ENCODE data around the gene ROBO1.
"Not testable (repeated sequence)": the region's sequence is repeated elsewhere in the genome, so short reads cannot be mapped to it uniquely, and the experiment has no call there.

Gene ROBO1

GRCh38 chr3:78888635-78889034 lies 879.2 kb downstream of the ROBO1 start:
- Mint-ChIP-seq H3K27ac (no peak overlapping the region), H3K4me3 (no peak overlapping the region), H3K27me3 (no peaks in the 10 kb centered on the region), H3K4me1 (ENCODE audit: low read depth) (no peaks in the 10 kb centered on the region), H3K9me3 (ENCODE audit: low read depth) (peaks cover 16% of the 10 kb centered on the region), H3K36me3 (no peaks in the 10 kb centered on the region)

GRCh38 chr3:78887547-78888011 lies 880.2 kb downstream of the ROBO1 start:
- no peak overlapping the region for H3K27ac Mint-ChIP-seq
- H3K36me3 Mint-ChIP-seq: no peaks in the 10 kb centered on the region
- H3K27me3 Mint-ChIP-seq: no peaks in the 10 kb centered on the region
- no peaks in the 10 kb centered on the region for H3K4me1 Mint-ChIP-seq (ENCODE audit: low read depth)
- H3K9me3 Mint-ChIP-seq (ENCODE audit: low read depth): peaks cover 17% of the 10 kb centered on the region
- no peak overlapping the region for H3K4me3 Mint-ChIP-seq

- no peak overlapping the region for H3K27ac Mint-ChIP-seq
- H3K36me3 Mint-ChIP-seq: no peaks in the 10 kb centered on the region
- peaks cover 21% of the 10 kb centered on the region for H3K9me3 Mint-ChIP-seq (ENCODE audit: low read depth)
- no peaks in the 10 kb centered on the region for H3K4me1 Mint-ChIP-seq (ENCODE audit: low read depth)
- no peaks in the 10 kb centered on the region for H3K27me3 Mint-ChIP-seq
- no peak overlapping the region for H3K4me3 Mint-ChIP-seq
These were observed 880.8 kb downstream of the ROBO1 start for GRCh38 chr3:78887029-78887428.

- H3K4me3 Mint-ChIP-seq; H3K36me3 Mint-ChIP-seq; H3K27me3 Mint-ChIP-seq; H3K9me3 Mint-ChIP-seq (ENCODE audit: low read depth); H3K27ac Mint-ChIP-seq; H3K4me1 Mint-ChIP-seq (ENCODE audit: low read depth): not testable (repeated sequence)
These were observed 883.2 kb downstream of the ROBO1 start for GRCh38 chr3:78884567-78884966.

GRCh38 chr3:78882251-78882650 lies 885.5 kb downstream of the ROBO1 start:
- H3K27me3 Mint-ChIP-seq: no peaks in the 10 kb centered on the region
- no peaks in the 10 kb centered on the region for H3K36me3 Mint-ChIP-seq
- H3K4me3 Mint-ChIP-seq: no peak overlapping the region
- peaks cover 7% of the 10 kb centered on the region for H3K9me3 Mint-ChIP-seq (ENCODE audit: low read depth)
- H3K4me1 Mint-ChIP-seq (ENCODE audit: low read depth): no peaks in the 10 kb centered on the region
- H3K27ac Mint-ChIP-seq: no peak overlapping the region

- no peaks in the 10 kb centered on the region for H3K27me3 Mint-ChIP-seq
- no peaks in the 10 kb centered on the region for H3K36me3 Mint-ChIP-seq
- H3K4me3 Mint-ChIP-seq: no peak overlapping the region
- H3K4me1 Mint-ChIP-seq (ENCODE audit: low read depth): no peaks in the 10 kb centered on the region
- no peak overlapping the region for H3K27ac Mint-ChIP-seq
- peaks cover 6% of the 10 kb centered on the region for H3K9me3 Mint-ChIP-seq (ENCODE audit: low read depth)
These were observed 886.3 kb downstream of the ROBO1 start for GRCh38 chr3:78881501-78881900.

- no peak overlapping the region for H3K27ac Mint-ChIP-seq
- peaks cover 6% of the 10 kb centered on the region for H3K9me3 Mint-ChIP-seq (ENCODE audit: low read depth)
- no peaks in the 10 kb centered on the region for H3K36me3 Mint-ChIP-seq
- H3K27me3 Mint-ChIP-seq: no peaks in the 10 kb centered on the region
- no peaks in the 10 kb centered on the region for H3K4me1 Mint-ChIP-seq (ENCODE audit: low read depth)
- H3K4me3 Mint-ChIP-seq: no peak overlapping the region
These were observed 887.0 kb downstream of the ROBO1 start for GRCh38 chr3:78880603-78881461.

- H3K27ac Mint-ChIP-seq: no peak overlapping the region
- no peaks in the 10 kb centered on the region for H3K4me1 Mint-ChIP-seq (ENCODE audit: low read depth)
- no peaks in the 10 kb centered on the region for H3K36me3 Mint-ChIP-seq
- no peak overlapping the region for H3K4me3 Mint-ChIP-seq
- H3K9me3 Mint-ChIP-seq (ENCODE audit: low read depth): peaks cover 6% of the 10 kb centered on the region
- H3K27me3 Mint-ChIP-seq: no peaks in the 10 kb centered on the region
These were observed 888.4 kb downstream of the ROBO1 start for GRCh38 chr3:78879295-78879860.

- no peaks in the 10 kb centered on the region for H3K4me1 Mint-ChIP-seq (ENCODE audit: low read depth)
- no peaks in the 10 kb centered on the region for H3K36me3 Mint-ChIP-seq
- H3K27ac Mint-ChIP-seq: no peak overlapping the region
- no peaks in the 10 kb centered on the region for H3K27me3 Mint-ChIP-seq
- peaks cover 6% of the 10 kb centered on the region for H3K9me3 Mint-ChIP-seq (ENCODE audit: low read depth)
- no peak overlapping the region for H3K4me3 Mint-ChIP-seq
These were observed 889.0 kb downstream of the ROBO1 start for GRCh38 chr3:78878789-78879188.

GRCh38 chr3:78878011-78878410 lies 889.8 kb downstream of the ROBO1 start:
- Mint-ChIP-seq H3K4me3 (no peak overlapping the region), H3K9me3 (ENCODE audit: low read depth) (peaks cover 6% of the 10 kb centered on the region), H3K27me3 (no peaks in the 10 kb centered on the region), H3K27ac (no peak overlapping the region), H3K36me3 (no peaks in the 10 kb centered on the region), H3K4me1 (ENCODE audit: low read depth) (no peaks in the 10 kb centered on the region)

- no peaks in the 10 kb centered on the region for H3K27me3 Mint-ChIP-seq
- H3K36me3 Mint-ChIP-seq: no peaks in the 10 kb centered on the region
- no peak overlapping the region for H3K27ac Mint-ChIP-seq
These were observed 891.9 kb downstream of the ROBO1 start for GRCh38 chr3:78875851-78876250.

GRCh38 chr3:78875436-78875835 lies 892.4 kb downstream of the ROBO1 start:
- H3K9me3 Mint-ChIP-seq (ENCODE audit: low read depth): no peaks in the 10 kb centered on the region
- no peak overlapping the region for H3K27ac Mint-ChIP-seq
- H3K4me1 Mint-ChIP-seq (ENCODE audit: low read depth): no peaks in the 10 kb centered on the region
- no peaks in the 10 kb centered on the region for H3K36me3 Mint-ChIP-seq
- no peak overlapping the region for H3K4me3 Mint-ChIP-seq
- H3K27me3 Mint-ChIP-seq: no peaks in the 10 kb centered on the region

More at GRCh38 chr3:78875851-78876250, 891.9 kb downstream of the ROBO1 start:
- no peak overlapping the region for H3K4me3 Mint-ChIP-seq
- H3K9me3 Mint-ChIP-seq (ENCODE audit: low read depth): no peaks in the 10 kb centered on the region
- no peaks in the 10 kb centered on the region for H3K4me1 Mint-ChIP-seq (ENCODE audit: low read depth)

- Mint-ChIP-seq H3K9me3 (ENCODE audit: low read depth) (no peaks in the 10 kb centered on the region), H3K4me1 (ENCODE audit: low read depth) (no peaks in the 10 kb centered on the region), H3K4me3 (no peak overlapping the region), H3K36me3 (no peaks in the 10 kb centered on the region), H3K27me3 (no peaks in the 10 kb centered on the region), H3K27ac (no peak overlapping the region)
These were observed 894.2 kb downstream of the ROBO1 start for GRCh38 chr3:78873641-78874040.

- H3K4me3 Mint-ChIP-seq: no peak overlapping the region
- no peaks in the 10 kb centered on the region for H3K36me3 Mint-ChIP-seq
- H3K27me3 Mint-ChIP-seq: no peaks in the 10 kb centered on the region
- no peaks in the 10 kb centered on the region for H3K4me1 Mint-ChIP-seq (ENCODE audit: low read depth)
- H3K27ac Mint-ChIP-seq: no peak overlapping the region
- no peaks in the 10 kb centered on the region for H3K9me3 Mint-ChIP-seq (ENCODE audit: low read depth)
These were observed 895.6 kb downstream of the ROBO1 start for GRCh38 chr3:78872195-78872594.

GRCh38 chr3:78871048-78871447 lies 896.8 kb downstream of the ROBO1 start:
- H3K36me3 Mint-ChIP-seq: no peaks in the 10 kb centered on the region
- no peaks in the 10 kb centered on the region for H3K27me3 Mint-ChIP-seq
- no peak overlapping the region for H3K27ac Mint-ChIP-seq
- H3K4me1 Mint-ChIP-seq (ENCODE audit: low read depth): no peaks in the 10 kb centered on the region
- H3K9me3 Mint-ChIP-seq (ENCODE audit: low read depth): peaks cover 3% of the 10 kb centered on the region
- H3K4me3 Mint-ChIP-seq: no peak overlapping the region

GRCh38 chr3:78870484-78870883 lies 897.3 kb downstream of the ROBO1 start:
- Mint-ChIP-seq H3K9me3 (ENCODE audit: low read depth) (peaks cover 3% of the 10 kb centered on the region), H3K4me3 (no peak overlapping the region), H3K4me1 (ENCODE audit: low read depth) (no peaks in the 10 kb centered on the region), H3K27me3 (no peaks in the 10 kb centered on the region), H3K36me3 (no peaks in the 10 kb centered on the region), H3K27ac (no peak overlapping the region)
